ENCODE measurements around the gene PIPOX.

Gene PIPOX

DNA sequence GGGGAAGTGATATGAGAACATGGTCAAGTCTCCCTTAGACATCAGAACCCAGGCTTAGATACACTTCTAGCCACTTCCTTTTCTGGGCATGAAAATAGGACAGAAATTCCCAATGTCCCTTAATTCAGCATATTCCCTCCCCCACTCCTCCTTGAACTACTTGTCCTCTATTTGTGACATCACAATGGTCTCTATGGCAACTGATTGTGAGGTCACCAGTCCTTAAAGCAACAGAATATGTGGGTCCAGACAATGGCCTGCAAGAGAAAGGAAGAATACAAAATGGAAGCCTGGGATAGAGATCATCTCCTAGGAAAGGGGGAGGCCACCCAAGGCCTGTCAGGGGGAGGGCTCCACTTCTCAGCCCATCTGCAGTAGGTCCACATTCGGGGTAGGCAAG is 30.4 kb upstream of the PIPOX start:
- peaks cover 18% of the 10 kb centered on the region for H3K27me3 ChIP-seq (ENCODE audit: low read depth, low read length)
- no peaks in the 10 kb centered on the region for H3K9me3 ChIP-seq (ENCODE audit: insufficient read depth, low read length)
- no peak overlapping the region for H3K4me3 ChIP-seq (ENCODE audit: low read length)
- TF ChIP-seq EZH2phosphoT487 (IDR thresholded peaks at IDR 0.05; ENCODE audit: low read depth): no peak
- TF ChIP-seq, protein P1, sequence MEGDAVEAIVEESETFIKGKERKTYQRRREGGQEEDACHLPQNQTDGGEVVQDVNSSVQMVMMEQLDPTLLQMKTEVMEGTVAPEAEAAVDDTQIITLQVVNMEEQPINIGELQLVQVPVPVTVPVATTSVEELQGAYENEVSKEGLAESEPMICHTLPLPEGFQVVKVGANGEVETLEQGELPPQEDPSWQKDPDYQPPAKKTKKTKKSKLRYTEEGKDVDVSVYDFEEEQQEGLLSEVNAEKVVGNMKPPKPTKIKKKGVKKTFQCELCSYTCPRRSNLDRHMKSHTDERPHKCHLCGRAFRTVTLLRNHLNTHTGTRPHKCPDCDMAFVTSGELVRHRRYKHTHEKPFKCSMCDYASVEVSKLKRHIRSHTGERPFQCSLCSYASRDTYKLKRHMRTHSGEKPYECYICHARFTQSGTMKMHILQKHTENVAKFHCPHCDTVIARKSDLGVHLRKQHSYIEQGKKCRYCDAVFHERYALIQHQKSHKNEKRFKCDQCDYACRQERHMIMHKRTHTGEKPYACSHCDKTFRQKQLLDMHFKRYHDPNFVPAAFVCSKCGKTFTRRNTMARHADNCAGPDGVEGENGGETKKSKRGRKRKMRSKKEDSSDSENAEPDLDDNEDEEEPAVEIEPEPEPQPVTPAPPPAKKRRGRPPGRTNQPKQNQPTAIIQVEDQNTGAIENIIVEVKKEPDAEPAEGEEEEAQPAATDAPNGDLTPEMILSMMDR (IDR thresholded peaks at IDR 0.05; ENCODE audit: low read depth, low read length): no peak
- no peaks in the 10 kb centered on the region for H3K4me1 ChIP-seq (ENCODE audit: low read length)
- H3K9ac ChIP-seq (ENCODE audit: low read length): no peak overlapping the region
- H3K36me3 ChIP-seq (replicated peaks; ENCODE audit: low read depth, low read length): no peaks in the 10 kb centered on the region
- H3K4me2 ChIP-seq (ENCODE audit: low read length): no peak overlapping the region
- no peaks in the 10 kb centered on the region for H3K79me2 ChIP-seq (ENCODE audit: low read length)
- H3K27ac ChIP-seq (ENCODE audit: low read length): no peak overlapping the region
- H2AFZ ChIP-seq (ENCODE audit: low read depth, low read length): no peak overlapping the region
- H4K20me1 ChIP-seq (ENCODE audit: insufficient read depth, low read length): no peaks in the 10 kb centered on the region

DNA sequence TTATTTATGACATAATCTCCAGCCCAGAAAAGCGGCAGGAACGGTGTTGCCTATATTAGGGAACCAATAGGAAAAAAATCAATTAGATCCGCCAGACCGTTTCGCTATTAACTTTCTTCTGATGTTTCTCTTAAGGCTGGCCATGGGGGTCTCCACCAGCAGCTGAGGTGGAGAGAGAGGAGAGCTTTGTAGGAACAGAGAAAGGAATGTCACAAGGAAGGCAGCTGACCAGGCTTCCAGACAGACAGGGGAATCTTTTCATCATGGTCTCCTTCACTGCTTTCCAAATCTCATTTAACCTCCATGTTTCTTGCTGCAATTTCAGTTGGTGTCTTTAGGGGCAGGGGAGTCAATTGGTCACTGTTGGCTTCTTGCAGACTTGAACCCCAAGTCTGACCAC is 28.2 kb upstream of the PIPOX start:
- TF ChIP-seq, protein P1 (IDR thresholded peaks at IDR 0.05; ENCODE audit: low read depth, low read length): no peak
- no peak for TF ChIP-seq EZH2phosphoT487 (IDR thresholded peaks at IDR 0.05; ENCODE audit: low read depth)
- Histone ChIP-seq H3K27me3 (ENCODE audit: low read depth, low read length) (peaks cover 16% of the 10 kb centered on the region), H3K4me2 (ENCODE audit: low read length) (no peak overlapping the region), H4K20me1 (ENCODE audit: insufficient read depth, low read length) (no peaks in the 10 kb centered on the region), H3K9ac (ENCODE audit: low read length) (no peak overlapping the region), H3K36me3 (replicated peaks; ENCODE audit: low read depth, low read length) (no peaks in the 10 kb centered on the region), H3K9me3 (ENCODE audit: insufficient read depth, low read length) (no peaks in the 10 kb centered on the region), H3K4me1 (ENCODE audit: low read length) (peaks cover 7% of the 10 kb centered on the region; the same call in 1 of the 2 replicates), H3K27ac (ENCODE audit: low read length) (no peak overlapping the region), H3K4me3 (ENCODE audit: low read length) (no peak overlapping the region), H3K79me2 (ENCODE audit: low read length) (no peaks in the 10 kb centered on the region), H2AFZ (ENCODE audit: low read depth, low read length) (no peak overlapping the region)

DNA sequence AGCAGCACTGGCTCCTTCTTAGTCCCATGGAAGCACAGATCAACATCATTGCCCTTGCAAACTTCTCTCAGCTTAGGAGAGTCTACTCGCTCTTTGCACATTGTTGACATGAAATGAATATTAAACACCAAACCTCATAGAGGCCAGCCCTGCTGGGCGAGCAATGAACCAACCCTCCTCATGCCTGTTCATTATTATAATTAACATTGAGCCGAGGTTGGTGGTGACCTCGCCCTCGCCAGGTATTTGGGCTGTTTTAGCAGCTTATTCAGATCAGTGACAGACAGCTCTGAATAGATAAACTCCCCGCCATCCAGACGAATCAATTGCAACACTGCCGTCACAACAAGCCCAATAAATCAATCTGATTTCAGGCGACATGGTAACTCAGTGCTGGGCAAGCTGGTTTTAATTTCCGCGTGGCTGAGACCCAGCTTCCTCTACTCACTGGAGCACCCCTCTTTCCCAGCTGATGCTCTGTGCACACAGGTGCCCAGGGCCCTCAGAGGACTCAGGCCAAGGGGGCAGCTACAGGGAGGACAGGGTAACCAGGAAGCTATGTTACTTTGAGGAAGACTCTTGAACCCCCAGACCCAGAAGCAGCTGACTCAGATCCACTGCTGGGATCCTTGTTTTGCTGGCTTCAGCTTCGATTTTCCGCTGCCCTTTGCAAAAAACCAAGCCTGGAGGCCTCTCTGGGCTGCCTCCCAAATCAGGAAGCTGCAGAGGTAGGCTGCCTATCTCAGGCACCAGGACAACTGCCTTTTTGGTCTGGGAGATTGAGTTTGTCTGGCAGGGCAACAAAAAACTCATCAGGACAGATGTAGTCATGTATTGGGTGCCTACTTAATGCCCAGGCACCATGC is 26.4 kb upstream of the PIPOX start:
- Histone ChIP-seq H3K4me2 (ENCODE audit: low read length) (no peak overlapping the region), H3K27me3 (ENCODE audit: low read depth, low read length) (peaks cover 20% of the 10 kb centered on the region), H3K27ac (ENCODE audit: low read length) (no peak overlapping the region), H3K4me1 (ENCODE audit: low read length) (peaks cover 7% of the 10 kb centered on the region; the same call in 1 of the 2 replicates), H3K9me3 (ENCODE audit: insufficient read depth, low read length) (no peaks in the 10 kb centered on the region), H3K9ac (ENCODE audit: low read length) (no peak overlapping the region), H3K4me3 (ENCODE audit: low read length) (no peak overlapping the region), H4K20me1 (ENCODE audit: insufficient read depth, low read length) (no peaks in the 10 kb centered on the region), H2AFZ (ENCODE audit: low read depth, low read length) (no peak overlapping the region), H3K36me3 (replicated peaks; ENCODE audit: low read depth, low read length) (no peaks in the 10 kb centered on the region), H3K79me2 (ENCODE audit: low read length) (no peaks in the 10 kb centered on the region)
- TF ChIP-seq, protein P1 (IDR thresholded peaks at IDR 0.05; ENCODE audit: low read depth, low read length): no peak
- no peak for TF ChIP-seq EZH2phosphoT487 (IDR thresholded peaks at IDR 0.05; ENCODE audit: low read depth)

DNA sequence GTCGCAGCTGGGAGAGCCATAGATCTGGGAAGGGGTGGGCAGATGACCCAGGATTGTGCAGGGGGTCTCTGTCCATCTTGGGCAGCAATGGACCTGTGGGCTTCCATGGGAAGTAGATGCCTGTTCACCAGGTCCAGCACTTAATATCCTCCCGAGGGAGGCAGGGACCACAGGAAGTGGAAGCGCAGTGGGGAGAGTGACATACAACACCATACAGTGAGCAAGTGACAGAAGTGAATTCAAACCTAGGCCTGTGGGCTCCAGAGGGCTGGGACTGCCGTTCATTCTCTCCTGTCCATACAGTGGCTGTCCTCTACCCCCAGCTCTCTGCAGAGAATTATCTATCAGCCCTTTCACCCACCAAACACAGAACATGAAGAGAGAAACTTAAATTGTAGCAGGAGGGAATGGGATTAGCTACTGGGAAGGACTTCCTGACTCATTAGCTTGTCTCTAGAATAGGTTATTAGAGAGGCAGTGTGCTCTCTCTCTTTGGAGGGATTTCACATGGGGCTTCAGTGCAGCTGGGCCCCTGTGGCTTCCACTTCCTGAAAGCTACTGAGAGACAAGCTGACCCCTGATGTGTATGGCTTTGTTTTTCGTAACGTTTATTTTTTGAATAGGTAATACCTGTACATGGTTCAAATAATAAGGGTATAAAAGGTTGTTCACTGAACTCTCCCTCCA is 24.0 kb upstream of the PIPOX start:
- H3K9ac ChIP-seq (ENCODE audit: low read length): no peak overlapping the region
- no peak overlapping the region for H3K27ac ChIP-seq (ENCODE audit: low read length)
- H3K4me2 ChIP-seq (ENCODE audit: low read length): peak overlapping the region; percentile 24
- no peaks in the 10 kb centered on the region for H4K20me1 ChIP-seq (ENCODE audit: insufficient read depth, low read length)
- H3K4me3 ChIP-seq (ENCODE audit: low read length): no peak overlapping the region
- H3K36me3 ChIP-seq (replicated peaks; ENCODE audit: low read depth, low read length): no peaks in the 10 kb centered on the region
- no peaks in the 10 kb centered on the region for H3K9me3 ChIP-seq (ENCODE audit: insufficient read depth, low read length)
- no peaks in the 10 kb centered on the region for H3K79me2 ChIP-seq (ENCODE audit: low read length)
- peaks cover 36% of the 10 kb centered on the region for H3K27me3 ChIP-seq (ENCODE audit: low read depth, low read length)
- peak overlapping the region; percentile 77 for H2AFZ ChIP-seq (ENCODE audit: low read depth, low read length)
- TF ChIP-seq, protein P1 (IDR thresholded peaks at IDR 0.05; ENCODE audit: low read depth, low read length): no peak
- no peak for TF ChIP-seq EZH2phosphoT487 (IDR thresholded peaks at IDR 0.05; ENCODE audit: low read depth)
- peaks cover 7% of the 10 kb centered on the region; the same call in 1 of the 2 replicates for H3K4me1 ChIP-seq (ENCODE audit: low read length)
